ENCODE data around the gene JPH3. TPM values are rescaled to one million over a fixed set of nuclear protein-coding genes. Genes with fewer than 3 reads are reported as not detected.

The JPH3 gene
- total RNA-seq, 6 donors from 2014 or later, result 0.24 TPM; not detected in 5

GRCh38 chr16:87648698-87649487 is 46.6 kb downstream of the JPH3 start:
- H3K4me1 ChIP-seq, result no peaks in the 10 kb centered on the region
- no peak for DNase-seq
- 72 to 76% methylated on average over 12 to 28 of the region's 29 CpGs for whole genome bisulfite sequencing, 2 donors
- TF ChIP-seq CTCF (IDR thresholded peaks at IDR 0.05) (no peak), POLR2A (IDR thresholded peaks at IDR 0.05) (no peak), EP300 (IDR thresholded peaks at IDR 0.05) (no peak), POLR2AphosphoS5 (IDR thresholded peaks at IDR 0.05) (no peak)
- H3K27ac ChIP-seq, result no peak overlapping the region
- no peaks in the 10 kb centered on the region for H3K9me3 ChIP-seq
- no peaks in the 10 kb centered on the region for H3K27me3 ChIP-seq
- H3K36me3 ChIP-seq, result no peaks in the 10 kb centered on the region
- no peak overlapping the region for H3K4me3 ChIP-seq
- no peak for ATAC-seq (ENCODE audit: low FRiP score in 2 of 2)

- Histone ChIP-seq H3K36me3 (no peaks in the 10 kb centered on the region), H3K27me3 (no peaks in the 10 kb centered on the region), H3K9me3 (no peaks in the 10 kb centered on the region), H3K4me3 (no peak overlapping the region), H3K4me1 (no peaks in the 10 kb centered on the region), H3K27ac (no peak overlapping the region)
- 88 to 91% methylated on average over 17 of the region's 17 CpGs for WGBS, 2 donors
- DNase-seq (no peak), ATAC-seq (ENCODE audit: low FRiP score in 2 of 2) (no peak)
- TF ChIP-seq CTCF (IDR thresholded peaks at IDR 0.05) (no peak), POLR2AphosphoS5 (IDR thresholded peaks at IDR 0.05) (no peak), EP300 (IDR thresholded peaks at IDR 0.05) (no peak), POLR2A (IDR thresholded peaks at IDR 0.05) (no peak)
Measured at GRCh38 chr16:87652386-87652785, 50.1 kb downstream of the JPH3 start.

- no peaks in the 10 kb centered on the region for H3K4me1 ChIP-seq
Measured at GRCh38 chr16:87652799-87653198, 50.5 kb downstream of the JPH3 start.

GRCh38 chr16:87653234-87653633 is 50.9 kb downstream of the JPH3 start:
- no peak overlapping the region for H3K27ac ChIP-seq
- no peak overlapping the region for H3K4me3 ChIP-seq
- ATAC-seq (ENCODE audit: low FRiP score in 2 of 2), result no peak
- no peaks in the 10 kb centered on the region for H3K4me1 ChIP-seq
- 63 to 67% methylated on average over 4 to 5 of the region's 5 CpGs for WGBS, 2 donors
- DNase-seq, result no peak
- H3K36me3 ChIP-seq, result no peaks in the 10 kb centered on the region
- peak in 3 of 6 experiments; percentile 8 to 21 (median 16) for TF ChIP-seq CTCF (IDR thresholded peaks at IDR 0.05)
- no peak for TF ChIP-seq POLR2AphosphoS5 (IDR thresholded peaks at IDR 0.05)
- H3K9me3 ChIP-seq, result no peaks in the 10 kb centered on the region
- no peaks in the 10 kb centered on the region for H3K27me3 ChIP-seq

More at GRCh38 chr16:87652799-87653198, 50.5 kb downstream of the JPH3 start:
- ATAC-seq (ENCODE audit: low FRiP score in 2 of 2), result no peak
- DNase-seq, result no peak
- 33 to 63% methylated on average over 2 to 5 of the region's 6 CpGs for WGBS, 2 donors
- Histone ChIP-seq H3K27me3 (no peaks in the 10 kb centered on the region), H3K27ac (no peak overlapping the region), H3K4me3 (no peak overlapping the region), H3K9me3 (no peaks in the 10 kb centered on the region), H3K36me3 (no peaks in the 10 kb centered on the region)
- no peak for TF ChIP-seq EP300 (IDR thresholded peaks at IDR 0.05)
- no peak for TF ChIP-seq POLR2AphosphoS5 (IDR thresholded peaks at IDR 0.05)

- Histone ChIP-seq H3K27me3 (no peaks in the 10 kb centered on the region), H3K36me3 (no peaks in the 10 kb centered on the region), H3K9me3 (no peaks in the 10 kb centered on the region), H3K4me1 (no peaks in the 10 kb centered on the region), H3K27ac (no peak overlapping the region), H3K4me3 (no peak overlapping the region)
- WGBS, 2 donors, result 81 to 83% methylated on average over 15 of the region's 25 CpGs
- ATAC-seq (ENCODE audit: low FRiP score in 2 of 2) (no peak), DNase-seq (no peak)
- TF ChIP-seq POLR2A (IDR thresholded peaks at IDR 0.05) (no peak), EP300 (IDR thresholded peaks at IDR 0.05) (no peak), POLR2AphosphoS5 (IDR thresholded peaks at IDR 0.05) (no peak), CTCF (IDR thresholded peaks at IDR 0.05) (no peak)
Measured at GRCh38 chr16:87654826-87655225, 52.5 kb downstream of the JPH3 start.
